HG02884 (cell line): ENCODE results near the gene IL24.
A peak's percentile ranks its signal among the peaks of the same experiment; 100 is the strongest.

Experiments used
- ATAC-seq: cut with Tn5 transposase; IDR thresholded peaks from one replicate; pipeline ENCODE4 v1.9.1; 2021; ENCODE audit warnings: mild to moderate bottlenecking, moderate library complexity; ENCODE audit not compliant: unreplicated experiment

Gene IL24

GRCh38 chr1:206903687-206904086, 6.4 kb downstream of the IL24 start:
- no peak for ATAC-seq

- ATAC-seq, result no peak
These were observed 7.3 kb downstream of the IL24 start for GRCh38 chr1:206904423-206905142.

GRCh38 chr1:206905295-206906164, 8.3 kb downstream of the IL24 start:
- no peak for ATAC-seq

- no peak for ATAC-seq
These were observed 10.2 kb downstream of the IL24 start for GRCh38 chr1:206907304-206907991.

GRCh38 chr1:206908038-206908437, 10.8 kb downstream of the IL24 start:
- no peak for ATAC-seq

- ATAC-seq, result no peak
These were observed 12.1 kb downstream of the IL24 start for GRCh38 chr1:206909161-206909882.

GRCh38 chr1:206909883-206910318, 12.7 kb downstream of the IL24 start:
- ATAC-seq, result no peak

GRCh38 chr1:206911064-206911663, 13.9 kb downstream of the IL24 start:
- ATAC-seq, result no peak

- ATAC-seq, result no peak
These were observed 15.3 kb downstream of the IL24 start for GRCh38 chr1:206912445-206913095.

GRCh38 chr1:206913766-206914537, 16.7 kb downstream of the IL24 start:
- no peak for ATAC-seq

GRCh38 chr1:206915030-206915735, 17.9 kb downstream of the IL24 start:
- no peak for ATAC-seq

- ATAC-seq, result no peak
These were observed 18.9 kb downstream of the IL24 start for GRCh38 chr1:206916000-206916709.

GRCh38 chr1:206918076-206918475, 20.8 kb downstream of the IL24 start:
- ATAC-seq, result no peak

GRCh38 chr1:206921772-206922265, 24.6 kb downstream of the IL24 start, which contains the start of gene FCMR:
TSS of gene FCMR (minus strand) at chr1:206921941. CDS start at chr1:206921854, 87 bp downstream.
- no peak for ATAC-seq

- no peak for ATAC-seq
These were observed 25.3 kb downstream of the IL24 start for GRCh38 chr1:206922524-206922923.

GRCh38 chr1:206923009-206923960, 26.0 kb downstream of the IL24 start:
- peak; percentile 46 for ATAC-seq
